ENCODE results near the gene ZBTB21.

DNA sequence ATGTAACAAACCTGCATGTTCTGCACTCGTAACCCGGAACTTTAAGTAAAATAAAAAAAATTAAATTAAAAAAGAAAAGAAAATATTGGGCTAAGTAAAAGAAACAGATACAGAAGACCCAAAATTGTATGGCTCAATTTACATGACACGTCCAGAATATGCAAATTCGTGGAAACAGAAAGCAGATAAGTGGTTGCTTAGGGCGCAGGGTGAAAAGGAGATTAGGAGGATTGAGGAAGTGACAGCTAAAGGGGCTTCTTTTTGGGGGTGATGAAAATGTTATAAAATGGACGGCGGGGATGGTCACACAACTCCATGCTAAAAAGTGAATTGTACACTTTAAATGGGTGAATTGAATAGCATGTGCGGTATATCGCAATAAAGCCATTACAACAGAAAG is 27.4 kb upstream of the ZBTB21 start:
- TF ChIP-seq, protein P1, sequence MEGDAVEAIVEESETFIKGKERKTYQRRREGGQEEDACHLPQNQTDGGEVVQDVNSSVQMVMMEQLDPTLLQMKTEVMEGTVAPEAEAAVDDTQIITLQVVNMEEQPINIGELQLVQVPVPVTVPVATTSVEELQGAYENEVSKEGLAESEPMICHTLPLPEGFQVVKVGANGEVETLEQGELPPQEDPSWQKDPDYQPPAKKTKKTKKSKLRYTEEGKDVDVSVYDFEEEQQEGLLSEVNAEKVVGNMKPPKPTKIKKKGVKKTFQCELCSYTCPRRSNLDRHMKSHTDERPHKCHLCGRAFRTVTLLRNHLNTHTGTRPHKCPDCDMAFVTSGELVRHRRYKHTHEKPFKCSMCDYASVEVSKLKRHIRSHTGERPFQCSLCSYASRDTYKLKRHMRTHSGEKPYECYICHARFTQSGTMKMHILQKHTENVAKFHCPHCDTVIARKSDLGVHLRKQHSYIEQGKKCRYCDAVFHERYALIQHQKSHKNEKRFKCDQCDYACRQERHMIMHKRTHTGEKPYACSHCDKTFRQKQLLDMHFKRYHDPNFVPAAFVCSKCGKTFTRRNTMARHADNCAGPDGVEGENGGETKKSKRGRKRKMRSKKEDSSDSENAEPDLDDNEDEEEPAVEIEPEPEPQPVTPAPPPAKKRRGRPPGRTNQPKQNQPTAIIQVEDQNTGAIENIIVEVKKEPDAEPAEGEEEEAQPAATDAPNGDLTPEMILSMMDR (IDR thresholded peaks at IDR 0.05) = no peak
- no peak for TF ChIP-seq POLR2A (IDR thresholded peaks at IDR 0.05)
